Tibial nerve (tissue), 4 donors: ENCODE results near the gene ARHGAP44. TPM values are rescaled to one million over a fixed set of nuclear protein-coding genes. Genes with fewer than 3 reads are reported as not detected.

Experiments used
- DNase-seq, 2 donors: peaks; one replicate each; pipeline ENCODE4 v3.0.0-alpha.2; 2019; ENCODE audit warnings: low spot score in 2 of 2
- H3K27ac ChIP-seq, 4 donors: fragments of 200-600 bp; sonication (generic) in 3 of 4; one replicate each; pipeline ENCODE4 v1.5.1; 2017 to 2019; ENCODE audit warnings: mild to moderate bottlenecking in 1 of 4
- H3K27me3 ChIP-seq, 2 donors: fragments of 200-600 bp; sonication (generic) in 1 of 2; one replicate each; pipeline versions ENCODE4 v1.5.1 to v1.6.0; 2017 to 2019
- H3K36me3 ChIP-seq, 3 donors: fragments of 200-600 bp; sonication (generic); one replicate each; pipeline ENCODE4 v1.5.1; 2018 to 2019
- H3K4me1 ChIP-seq, 4 donors: fragments of 200-600 bp; sonication (generic) in 3 of 4; one replicate each; pipeline ENCODE4 v1.5.1; 2017 to 2019
- H3K4me3 ChIP-seq, 4 donors: fragments of 200-600 bp; sonication (generic) in 3 of 4; one replicate each; pipeline ENCODE4 v1.5.1; 2017 to 2019; ENCODE audit warnings: mild to moderate bottlenecking in 1 of 4, moderate library complexity in 1 of 4
- H3K9me3 ChIP-seq, 4 donors: fragments of 200-600 bp; sonication (generic) in 3 of 4; one replicate each; pipeline ENCODE4 v1.5.1; 2017 to 2019
- EP300 ChIP-seq, 2 donors: sonication (generic); formaldehyde crosslinking; IDR thresholded peaks; one replicate each; pipeline ENCODE4 v1.6.1; 2017; ENCODE audit warnings: antibody characterized with exemption in 2 of 2, mild to moderate bottlenecking in 1 of 2
- POLR2A ChIP-seq, 2 donors: fragments of 450-650 bp; IDR thresholded peaks; one replicate each; pipeline ENCODE4 v1.6.1; 2017; ENCODE audit warnings: antibody characterized with exemption in 2 of 2, mild to moderate bottlenecking in 2 of 2, moderate library complexity in 2 of 2
- WGBS, 2 donors: methylation state at CpG; one replicate each; pipeline ENCODE4 v1.1.5; 2018; 5-methylcytosine and 5-hydroxymethylcytosine counted together
- total RNA-seq, 4 donors: library from RNA; depleted of rRNA; stranded (reverse); fragments of >200 nt; gene quantifications; one replicate each; pipeline ENCODE4 v1.1.0, GENCODE V29; 2016
- TF ChIP-seq, protein P1 (sequence below), 5 experiments: fragments of 200-600 bp in 3 of 5; fragments of 450-650 bp in 2 of 5; sonication (generic) in 3 of 5; IDR thresholded peaks; one replicate each; pipeline ENCODE4 v1.5.1; 2016 to 2019; ENCODE audit warnings: antibody characterized with exemption in 5 of 5, mild to moderate bottlenecking in 3 of 5, moderate library complexity in 2 of 5

The ARHGAP44 gene
- total RNA-seq, 4 donors from 2014 or later = 1.6 to 4.6 (median 2.7) TPM

GRCh38 chr17:12831839-12832238, 42.5 kb downstream of the ARHGAP44 start:
- Histone ChIP-seq H3K36me3 (no peaks in the 10 kb centered on the region), H3K4me3 (no peak overlapping the region), H3K4me1 (no peaks in the 10 kb centered on the region), H3K9me3 (peaks cover 0 to 26% (median 0%) of the 10 kb centered on the region in 4 donors), H3K27me3 (no peaks in the 10 kb centered on the region), H3K27ac (no peak overlapping the region)
- no peak for DNase-seq
- TF ChIP-seq, protein P1, sequence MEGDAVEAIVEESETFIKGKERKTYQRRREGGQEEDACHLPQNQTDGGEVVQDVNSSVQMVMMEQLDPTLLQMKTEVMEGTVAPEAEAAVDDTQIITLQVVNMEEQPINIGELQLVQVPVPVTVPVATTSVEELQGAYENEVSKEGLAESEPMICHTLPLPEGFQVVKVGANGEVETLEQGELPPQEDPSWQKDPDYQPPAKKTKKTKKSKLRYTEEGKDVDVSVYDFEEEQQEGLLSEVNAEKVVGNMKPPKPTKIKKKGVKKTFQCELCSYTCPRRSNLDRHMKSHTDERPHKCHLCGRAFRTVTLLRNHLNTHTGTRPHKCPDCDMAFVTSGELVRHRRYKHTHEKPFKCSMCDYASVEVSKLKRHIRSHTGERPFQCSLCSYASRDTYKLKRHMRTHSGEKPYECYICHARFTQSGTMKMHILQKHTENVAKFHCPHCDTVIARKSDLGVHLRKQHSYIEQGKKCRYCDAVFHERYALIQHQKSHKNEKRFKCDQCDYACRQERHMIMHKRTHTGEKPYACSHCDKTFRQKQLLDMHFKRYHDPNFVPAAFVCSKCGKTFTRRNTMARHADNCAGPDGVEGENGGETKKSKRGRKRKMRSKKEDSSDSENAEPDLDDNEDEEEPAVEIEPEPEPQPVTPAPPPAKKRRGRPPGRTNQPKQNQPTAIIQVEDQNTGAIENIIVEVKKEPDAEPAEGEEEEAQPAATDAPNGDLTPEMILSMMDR (IDR thresholded peaks at IDR 0.05) = no peak
- TF ChIP-seq EP300 (IDR thresholded peaks at IDR 0.05) = no peak
- no peak for TF ChIP-seq POLR2A (IDR thresholded peaks at IDR 0.05)
- 91 to 94% methylated on average over 1 of the region's 1 CpG for whole genome bisulfite sequencing, 2 donors

- Histone ChIP-seq H3K27ac (no peak overlapping the region), H3K9me3 (peaks cover 0 to 16% (median 0%) of the 10 kb centered on the region in 4 donors), H3K27me3 (no peaks in the 10 kb centered on the region), H3K4me3 (no peak overlapping the region), H3K4me1 (no peaks in the 10 kb centered on the region), H3K36me3 (no peaks in the 10 kb centered on the region)
- TF ChIP-seq, protein P1 (IDR thresholded peaks at IDR 0.05) = no peak
- TF ChIP-seq EP300 (IDR thresholded peaks at IDR 0.05) (no peak), POLR2A (IDR thresholded peaks at IDR 0.05) (no peak)
- no peak for DNase-seq
- 84 to 86% methylated on average over 2 of the region's 2 CpGs for WGBS, 2 donors
Observed at GRCh38 chr17:12839042-12839441, 49.7 kb downstream of the ARHGAP44 start.

DNA sequence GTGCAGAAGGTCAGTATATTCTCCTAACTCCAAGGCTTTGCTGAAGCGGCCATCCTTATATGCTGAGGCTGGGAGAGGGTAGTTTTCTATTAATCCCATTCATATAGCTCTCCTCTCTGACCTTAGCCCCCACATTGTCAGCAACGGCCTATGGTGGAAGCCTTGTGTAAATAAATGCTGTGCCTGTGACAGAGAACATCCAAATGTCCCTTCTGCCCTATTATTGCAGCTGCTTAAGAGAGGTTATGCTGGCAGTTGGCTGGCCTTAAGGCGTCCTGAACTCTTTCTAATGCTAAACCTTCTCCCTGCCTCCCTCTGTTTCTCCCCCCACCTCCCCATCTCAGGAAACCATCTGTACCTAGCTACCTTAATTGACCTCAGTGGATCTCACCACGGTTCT, 53.6 kb downstream of the ARHGAP44 start:
- Histone ChIP-seq H3K4me1 (no peaks in the 10 kb centered on the region), H3K4me3 (no peak overlapping the region), H3K36me3 (no peaks in the 10 kb centered on the region), H3K27ac (no peak overlapping the region), H3K27me3 (no peaks in the 10 kb centered on the region), H3K9me3 (peaks cover 0 to 18% (median 0%) of the 10 kb centered on the region in 4 donors)
- TF ChIP-seq POLR2A (IDR thresholded peaks at IDR 0.05) (no peak), EP300 (IDR thresholded peaks at IDR 0.05) (no peak)
- TF ChIP-seq, protein P1 (IDR thresholded peaks at IDR 0.05) = no peak
- no peak for DNase-seq
- 63 to 74% methylated on average over 4 of the region's 4 CpGs for WGBS, 2 donors

GRCh38 chr17:12850996-12851395, 61.7 kb downstream of the ARHGAP44 start:
- TF ChIP-seq POLR2A (IDR thresholded peaks at IDR 0.05) (no peak), EP300 (IDR thresholded peaks at IDR 0.05) (no peak)
- TF ChIP-seq, protein P1 (IDR thresholded peaks at IDR 0.05) = no peak
- Histone ChIP-seq H3K4me1 (no peaks in the 10 kb centered on the region), H3K27me3 (no peaks in the 10 kb centered on the region), H3K36me3 (no peaks in the 10 kb centered on the region), H3K4me3 (no peak overlapping the region), H3K9me3 (no peaks in the 10 kb centered on the region), H3K27ac (no peak overlapping the region)
- no peak for DNase-seq
- 85 to 89% methylated on average over 9 of the region's 9 CpGs for WGBS, 2 donors

GRCh38 chr17:12851901-12852435, 62.7 kb downstream of the ARHGAP44 start:
- DNase-seq = no peak
- WGBS, 2 donors = 78 to 80% methylated on average over 4 of the region's 4 CpGs
- H3K27ac ChIP-seq = no peak overlapping the region
- no peak overlapping the region for H3K4me3 ChIP-seq
- TF ChIP-seq POLR2A (IDR thresholded peaks at IDR 0.05) (no peak), EP300 (IDR thresholded peaks at IDR 0.05) (no peak)
- TF ChIP-seq, protein P1 (IDR thresholded peaks at IDR 0.05) = no peak
- H3K36me3 ChIP-seq = no peaks in the 10 kb centered on the region
- H3K4me1 ChIP-seq = no peaks in the 10 kb centered on the region
- H3K27me3 ChIP-seq = no peaks in the 10 kb centered on the region
- H3K9me3 ChIP-seq = no peaks in the 10 kb centered on the region
